KG1 (cell line): ENCODE measurements around the gene HSPA2.
"Not testable (repeated sequence)": the region's sequence is repeated elsewhere in the genome, so short reads cannot be mapped to it uniquely, and the experiment has no call there.

Experiments used
- DNase-seq: peaks from one replicate; lab custom pipeline; 2025; lab: John Stamatoyannopoulos, UW

The HSPA2 gene

GRCh38 chr14:64562436-64562835 lies 21.9 kb downstream of the HSPA2 start:
- no peak for DNase-seq

DNA sequence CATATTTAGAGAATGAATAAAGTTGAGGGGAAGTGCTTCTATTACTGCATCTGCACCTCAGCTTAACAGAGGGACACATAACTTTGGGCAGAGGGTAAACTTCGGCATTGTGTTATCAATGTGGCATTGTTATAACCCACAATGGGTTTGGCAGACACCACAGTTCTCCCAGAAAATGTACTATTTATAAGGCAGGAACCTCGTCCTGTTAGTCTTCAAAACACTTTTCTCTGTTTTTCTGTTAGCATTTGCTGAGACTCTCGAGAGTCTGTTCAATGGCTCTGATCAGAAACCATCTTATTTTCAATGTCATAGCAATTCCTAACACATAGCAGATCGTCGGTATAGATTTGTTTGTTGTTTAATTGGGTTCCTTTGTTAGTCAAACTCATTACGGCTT lies 23.2 kb downstream of the HSPA2 start:
- DNase-seq: no peak

GRCh38 chr14:64566651-64567122 lies 26.1 kb downstream of the HSPA2 start:
- DNase-seq: no peak

DNA sequence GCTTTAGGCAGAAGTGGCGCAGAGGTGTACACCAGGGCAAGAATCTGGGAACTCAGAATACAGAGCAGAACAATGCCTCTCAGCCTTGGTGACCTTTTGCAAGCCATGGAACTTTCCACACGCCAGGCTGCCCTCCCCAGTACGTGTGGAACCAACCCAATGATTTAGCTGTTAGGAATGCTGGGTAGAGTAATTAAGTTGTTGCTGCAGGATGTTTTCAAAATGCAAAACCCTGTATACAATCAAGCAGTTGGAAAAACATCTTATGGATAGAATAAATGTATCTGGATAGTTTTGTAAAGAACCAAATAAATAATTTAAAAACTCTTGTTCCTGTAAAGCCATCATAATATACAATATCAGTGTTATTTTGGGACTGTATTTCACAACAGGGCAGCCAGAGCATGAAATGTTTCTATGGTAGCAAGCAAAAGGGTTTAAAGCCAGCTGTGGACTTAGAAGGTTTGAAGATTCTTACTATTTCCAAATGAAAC lies 28.6 kb downstream of the HSPA2 start:
- no peak for DNase-seq

- not testable (repeated sequence) for DNase-seq
Measured at GRCh38 chr14:64569646-64570045, 29.1 kb downstream of the HSPA2 start.

- DNase-seq: no peak
Measured at GRCh38 chr14:64572386-64573104, 32.0 kb downstream of the HSPA2 start.

DNA sequence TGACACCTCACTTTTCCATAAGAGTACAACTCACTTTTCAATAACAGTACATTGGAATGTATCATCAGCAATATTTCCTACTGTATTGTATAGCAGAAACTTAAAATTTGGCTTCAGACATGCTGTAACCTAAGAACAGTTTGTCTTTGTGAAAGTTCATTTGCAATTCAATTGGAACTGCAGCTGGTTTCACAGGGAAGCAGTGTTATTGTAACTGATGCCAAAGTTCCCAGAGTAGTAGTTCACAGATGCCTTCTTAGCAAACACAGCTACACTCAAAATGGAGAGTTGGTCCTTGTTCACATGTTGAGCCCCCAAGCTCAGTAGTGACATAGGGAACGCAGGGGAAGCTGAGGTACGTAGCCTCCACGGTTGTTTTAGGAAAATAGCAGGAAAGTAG lies 32.6 kb downstream of the HSPA2 start:
- DNase-seq: no peak

DNA sequence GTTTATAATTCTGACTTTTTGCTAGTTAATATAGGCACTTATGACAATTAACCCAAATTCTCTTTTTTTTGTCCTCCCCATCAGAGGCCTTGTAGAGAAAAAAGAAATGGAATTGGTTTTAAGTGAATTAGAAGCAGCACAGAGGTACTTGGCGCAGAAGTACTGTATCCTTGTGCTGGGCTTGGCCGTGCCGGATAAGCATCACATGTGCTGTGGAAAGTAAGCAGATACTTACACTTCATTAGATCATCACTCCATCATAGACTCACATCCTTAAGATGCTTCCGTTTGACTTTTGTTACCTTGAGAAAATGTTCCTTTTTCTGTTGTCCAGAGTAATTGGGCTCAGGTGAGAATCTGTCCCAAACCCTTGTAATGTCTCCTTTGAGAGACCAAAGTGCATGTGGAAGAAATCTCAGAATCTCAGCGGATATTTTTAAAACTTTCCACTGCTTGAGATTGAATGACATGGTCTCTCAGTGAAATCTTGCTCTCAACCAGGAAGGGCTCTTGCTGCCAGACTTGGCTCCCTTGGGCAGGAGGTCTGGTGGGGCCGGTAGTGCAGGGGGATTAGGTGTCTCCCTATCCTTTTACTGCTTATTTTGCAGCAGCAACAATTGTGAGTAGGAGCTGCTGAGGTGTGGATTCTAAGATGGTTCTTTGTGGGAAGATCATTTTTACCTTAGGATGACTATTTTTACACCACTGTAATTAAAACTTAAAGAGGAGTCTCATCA lies 34.0 kb downstream of the HSPA2 start:
- no peak for DNase-seq

DNA sequence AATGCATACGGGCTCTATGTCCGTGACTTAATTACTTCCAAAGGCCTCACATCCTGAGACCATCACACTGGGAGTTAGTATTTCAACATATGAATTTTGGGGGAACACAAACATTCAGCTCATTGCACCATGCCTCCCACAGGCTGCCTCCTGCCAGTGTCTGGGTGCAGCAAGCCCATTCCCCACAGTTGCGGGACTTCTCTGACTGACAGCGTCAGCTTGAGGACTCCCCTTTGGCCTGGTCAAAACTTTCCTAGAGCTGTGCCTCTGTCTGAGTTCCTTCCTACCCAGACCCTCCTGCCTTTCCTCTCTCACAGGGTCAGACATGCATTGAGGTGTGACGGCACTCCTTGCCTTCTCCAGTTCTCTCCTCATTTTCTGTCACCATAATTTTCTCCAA lies 36.7 kb downstream of the HSPA2 start:
- no peak for DNase-seq

- no peak for DNase-seq
Measured at GRCh38 chr14:64580467-64580866, 39.9 kb downstream of the HSPA2 start.

DNA sequence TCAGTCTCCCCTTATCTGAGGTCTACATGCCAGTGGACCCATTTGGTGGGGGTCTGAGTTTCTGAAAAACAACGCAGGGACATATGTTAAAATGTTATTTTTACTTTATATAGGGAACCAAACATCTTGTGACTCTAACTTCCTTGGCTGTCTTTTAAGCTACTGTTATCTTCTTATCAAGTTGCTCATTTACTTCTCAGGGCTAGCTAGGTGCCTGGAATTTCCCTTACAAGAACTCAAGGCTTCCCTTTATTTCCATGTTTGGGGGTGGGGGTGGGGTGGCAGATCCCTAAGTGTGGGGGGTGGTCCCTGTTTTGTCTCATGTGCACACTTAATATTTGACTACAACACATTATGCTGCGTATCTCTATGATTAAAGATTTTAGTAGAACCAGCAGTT lies 40.8 kb downstream of the HSPA2 start:
- DNase-seq: no peak

DNA sequence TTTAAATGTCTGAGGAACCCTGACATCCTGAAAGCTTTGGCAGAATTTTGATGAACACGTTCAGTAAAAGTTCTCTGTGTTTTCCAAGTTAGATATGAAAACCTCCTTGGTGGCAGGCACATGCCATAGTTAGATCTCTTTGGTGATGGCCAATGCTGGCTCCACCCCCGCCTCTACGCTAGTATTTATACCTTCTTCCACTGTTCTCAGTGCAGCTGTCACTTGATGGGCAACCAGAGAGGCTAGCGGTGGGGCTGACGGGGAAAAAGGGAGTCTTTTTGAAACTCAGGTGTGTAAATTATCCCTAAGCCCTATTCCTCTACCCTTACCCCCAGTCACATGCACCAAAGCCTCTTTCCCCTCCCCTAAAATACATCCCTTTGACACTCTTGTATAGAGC lies 41.3 kb downstream of the HSPA2 start:
- DNase-seq: no peak

- DNase-seq: no peak
Measured at GRCh38 chr14:64584190-64584589, 43.6 kb downstream of the HSPA2 start.

DNA sequence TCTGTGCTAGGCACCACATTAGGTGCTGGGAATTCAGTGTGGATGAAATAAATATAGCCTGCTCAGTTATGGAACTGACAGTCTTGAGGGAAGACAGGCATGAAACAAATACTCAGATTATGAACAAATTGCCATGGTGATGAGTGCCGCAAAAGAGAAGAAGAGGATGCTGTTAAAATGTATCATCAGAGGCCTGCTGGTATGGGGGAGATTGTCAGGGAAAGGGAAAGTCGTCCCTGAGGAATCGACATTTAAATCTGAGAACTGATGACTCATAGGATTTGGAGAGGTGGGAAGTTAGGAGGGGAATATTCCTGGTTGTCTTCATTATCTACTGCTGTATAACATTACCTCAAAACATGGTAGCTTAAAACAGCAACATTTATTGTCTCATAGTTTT lies 51.3 kb downstream of the HSPA2 start:
- no peak for DNase-seq
